K562 (cell line): ENCODE results near the gene INSIG1. TPM values are rescaled to one million over a fixed set of nuclear protein-coding genes. Genes with fewer than 3 reads are reported as not detected.

Experiments used
- ATAC-seq: fragments of 200-7000 bp; cut with Tn5 transposase; 3 replicates; pipeline ENCODE4 v1.9.1; 2020; ENCODE audit warnings: moderate library complexity
- BruUV-seq: library from RNA; stranded (reverse); fragments of 400-500 nt; replicated peaks from 2 replicates; lab custom pipeline; 2021; lab: Mats Ljungman, UMichigan
- CTCF ChIA-PET: fragments of 300-600 bp; formaldehyde crosslinking; extraction: SDS; loops from one replicate; lab custom pipeline; 2021; ENCODE audit warnings: low intra/inter-chr PET ratio; lab: Yijun Ruan, JAX
- POLR2A ChIA-PET: fragments of 300-600, 350-650 bp; sonication (Branson Sonifier 250); formaldehyde crosslinking; extraction: SDS; loops from one replicate; lab custom pipeline; 2021; ENCODE audit warnings: antibody characterized with exemption, inconsistent platforms; lab: Yijun Ruan, JAX
- DNase-seq, 4 experiments: peaks; one replicate each; pipeline versions ENCODE4 v3.0.0 to v3.0.0-alpha.2; 2011 to 2018; ENCODE audit warnings: low spot score in 3 of 4, mixed read lengths in 3 of 4; ENCODE audit errors: extremely low read depth in 1 of 4
- FAIRE-seq: peaks from 2 replicates; lab custom pipeline; 2011; peaks lifted over from hg19 to GRCh38; lab: Jason Lieb, UNC
- H2AFZ ChIP-seq: 2 replicates; pipeline ENCODE4 v1.6.0; 2011; ENCODE audit warnings: low read depth, low read length, control low read depth, inconsistent platforms
- H3K27ac ChIP-seq: fragments of 200-600 bp; 3 replicates; pipeline ENCODE4 v1.8.0; 2011; ENCODE audit warnings: low read depth, mild to moderate bottlenecking, control low read depth, inconsistent platforms, low read length, moderate library complexity, mixed read lengths; ENCODE audit errors: extremely low read depth
- H3K27me3 ChIP-seq, 2 experiments: fragments of 300-600 bp in 1 of 2; 2 replicates in 1 of 2; 3 replicates in 1 of 2; pipeline versions ENCODE4 v1.6.0 to v1.8.0; 2011; ENCODE audit warnings: inconsistent platforms in 2 of 2, low read length in 2 of 2, mild to moderate bottlenecking in 1 of 2, mixed read lengths in 1 of 2, moderate library complexity in 1 of 2; ENCODE audit not compliant: control insufficient read depth in 2 of 2, insufficient read depth in 2 of 2
- H3K36me3 ChIP-seq: fragments of 300-600 bp; 3 replicates; pipeline ENCODE4 v1.8.0; 2011; ENCODE audit warnings: mild to moderate bottlenecking, low read length, inconsistent platforms; ENCODE audit not compliant: control insufficient read depth, insufficient read depth
- H3K4me1 ChIP-seq, 2 experiments: fragments of 200-600 bp in 1 of 2; replicated peaks in 1 of 2; 2 replicates in 1 of 2; 3 replicates in 1 of 2; pipeline versions ENCODE4 v1.5.1 to v1.8.0; 2011; ENCODE audit warnings: inconsistent platforms in 2 of 2, low read length in 2 of 2, mild to moderate bottlenecking in 1 of 2, mixed read lengths in 1 of 2, moderate library complexity in 1 of 2; ENCODE audit not compliant: control insufficient read depth in 2 of 2, insufficient read depth in 2 of 2
- H3K4me2 ChIP-seq: 2 replicates; pipeline ENCODE4 v1.6.1; 2011; ENCODE audit warnings: low read length, control low read depth, inconsistent platforms, mixed read lengths; ENCODE audit not compliant: insufficient read depth
- H3K4me3 ChIP-seq: fragments of 200-600 bp; sonication (generic), shearing (Covaris generic); 2 replicates; pipeline ENCODE4 v1.5.1; 2016; ENCODE audit warnings: control low read depth, inconsistent platforms
- H3K79me2 ChIP-seq: fragments of 200-600 bp; 3 replicates; pipeline ENCODE4 v1.8.0; 2011; ENCODE audit warnings: low read length, inconsistent platforms; ENCODE audit not compliant: control insufficient read depth, insufficient read depth
- H3K9ac ChIP-seq, 2 experiments: 2 replicates each; pipeline versions ENCODE4 v1.6.0 to v1.6.1; 2011; ENCODE audit warnings: low read depth in 2 of 2, low read length in 2 of 2, control low read depth in 1 of 2, inconsistent platforms in 1 of 2, mild to moderate bottlenecking in 1 of 2, mixed read lengths in 1 of 2; ENCODE audit not compliant: insufficient read depth in 1 of 2
- H3K9me1 ChIP-seq: one replicate; pipeline ENCODE4 v1.6.0; 2011; ENCODE audit warnings: inconsistent platforms, mild to moderate bottlenecking, low read length, moderate library complexity; ENCODE audit not compliant: control insufficient read depth, insufficient read depth
- H3K9me3 ChIP-seq: replicated peaks from 2 replicates; pipeline ENCODE4 v1.5.1; 2011; ENCODE audit warnings: low read depth, low read length, inconsistent platforms; ENCODE audit not compliant: control insufficient read depth, insufficient read depth
- H4K20me1 ChIP-seq: replicated peaks from 2 replicates; pipeline ENCODE4 v1.6.1; 2011; ENCODE audit warnings: low read length, inconsistent platforms, mixed read lengths; ENCODE audit not compliant: control insufficient read depth, insufficient read depth
- ATF7 ChIP-seq: fragments of 450-650 bp; IDR thresholded peaks from 2 replicates; pipeline ENCODE4 v1.7.1; 2014; ENCODE audit warnings: mild to moderate bottlenecking, moderate library complexity
- DIDO1 ChIP-seq: fragments of 450-650 bp; IDR thresholded peaks from 2 replicates; pipeline ENCODE4 v1.6.1; 2016; ENCODE audit warnings: low read depth, missing biosample characterization, missing genetic modification characterization
- GATA2 ChIP-seq: sonication (generic); formaldehyde crosslinking; IDR thresholded peaks from 2 replicates; pipeline ENCODE4 v1.4.0; 2020; ENCODE audit warnings: mild to moderate bottlenecking, missing genetic modification reagents
- POLR2AphosphoS2 ChIP-seq: IDR thresholded peaks from 2 replicates; pipeline ENCODE4 v1.6.1; 2012; ENCODE audit warnings: low read length, improper control_type of control experiment
- SMARCE1 ChIP-seq: fragments of 450-650 bp; IDR thresholded peaks from 2 replicates; pipeline ENCODE4 v1.7.1; 2016; ENCODE audit warnings: mild to moderate bottlenecking
- U2AF2 ChIP-seq: fragments of 200-400 bp; formaldehyde crosslinking; optimal IDR thresholded peaks from 2 replicates; pipeline ENCODE3; 2017; ENCODE audit warnings: low read depth, mild to moderate bottlenecking, low read length
- XRCC4 ChIP-seq: IDR thresholded peaks from one replicate; pipeline ENCODE4 v1.6.1; 2011; ENCODE audit not compliant: insufficient read depth, insufficient read length; ENCODE audit errors: extremely low read depth
- ZFP36 ChIP-seq: fragments of 150-350 bp; IDR thresholded peaks from 2 replicates; pipeline ENCODE4 v1.6.1; 2018; ENCODE audit warnings: low read length, low read depth; ENCODE audit not compliant: partially characterized antibody
- ZNF232 ChIP-seq: sonication (generic); formaldehyde crosslinking; IDR thresholded peaks from 2 replicates; pipeline ENCODE4 v1.8.0; 2022; ENCODE audit warnings: mild to moderate bottlenecking, missing genetic modification reagents
- ZNF263 ChIP-seq: sonication (generic); formaldehyde crosslinking; IDR thresholded peaks from 2 replicates; pipeline ENCODE4 v1.8.0; 2022; ENCODE audit warnings: mild to moderate bottlenecking, missing genetic modification reagents, borderline replicate concordance
- WGBS: fragments of 100-300 bp; shearing (Covaris generic); methylation state at CpG from one replicate; pipeline ENCODE4 v1.1.6; 2016; ENCODE audit warnings: low coverage, mixed read lengths; ENCODE audit not compliant: insufficient coverage; ENCODE audit errors: missing lambda C conversion rate; 5-methylcytosine and 5-hydroxymethylcytosine counted together
- in situ Hi-C: fragments of 300-500 bp; cut with MboI; formaldehyde crosslinking; loops from 4 replicates; pipeline ENCODE4 v1.15.0; 2018; ENCODE audit warnings: inconsistent platforms, mixed read lengths
- intact Hi-C: fragments of 100-400 bp; cut with micrococcal nuclease; formaldehyde crosslinking; loops from 2 replicates; pipeline ENCODE4 v1.14.2; 2022
- polyA plus RNA-seq, 8 experiments: library from polyadenylated mRNA; depleted of rRNA in 4 of 8; stranded (reverse) in 5 of 8; unstranded in 3 of 8; fragments of >200 nt; fragmentation: Nextera tagmentation in 2 of 8; fragmentation: Illumina TruSeq in 1 of 8; extraction: Ambion mirVana in 2 of 8; extraction: Trizol in 1 of 8; gene quantifications; 2 replicates each; pipeline versions ENCODE4 v1.2.1 to v1.2.3, GENCODE V29; 2011 to 2014; ENCODE audit warnings: inconsistent platforms in 1 of 8, missing spikeins in 1 of 8
- total RNA-seq, 7 experiments: library from RNA; depleted of rRNA in 6 of 7; stranded (reverse); fragments of >200 nt in 6 of 7; fragmentation: Illumina TruSeq in 2 of 7; extraction: Trizol in 2 of 7; gene quantifications; 2 replicates each; pipeline versions ENCODE4 v1.2.1 to v1.2.3, GENCODE V29; 2011 to 2021; ENCODE audit warnings: low replicate concordance in 1 of 7
- TF ChIP-seq, protein P1 (sequence below): sonication (generic); formaldehyde crosslinking; IDR thresholded peaks from 2 replicates; pipeline ENCODE4 v1.9.0; 2022; ENCODE audit warnings: mild to moderate bottlenecking, missing genetic modification reagents
- TF ChIP-seq, protein P2 (sequence below): sonication (generic); formaldehyde crosslinking; IDR thresholded peaks from 2 replicates; pipeline ENCODE4 v1.8.1; 2022; ENCODE audit warnings: missing genetic modification reagents
- TF ChIP-seq, protein P3 (sequence below): fragments of 450-650 bp; formaldehyde crosslinking; IDR thresholded peaks from 2 replicates; pipeline ENCODE4 v1.4.0; 2020; ENCODE audit warnings: mild to moderate bottlenecking, moderate library complexity

INSIG1 gene
- total and polyA plus RNA-seq, 9 of the 15 experiments (the other 6 are each of a cell fraction or from before 2014, with no cell fraction given), result 57.1 to 787 (median 238) TPM

DNA sequence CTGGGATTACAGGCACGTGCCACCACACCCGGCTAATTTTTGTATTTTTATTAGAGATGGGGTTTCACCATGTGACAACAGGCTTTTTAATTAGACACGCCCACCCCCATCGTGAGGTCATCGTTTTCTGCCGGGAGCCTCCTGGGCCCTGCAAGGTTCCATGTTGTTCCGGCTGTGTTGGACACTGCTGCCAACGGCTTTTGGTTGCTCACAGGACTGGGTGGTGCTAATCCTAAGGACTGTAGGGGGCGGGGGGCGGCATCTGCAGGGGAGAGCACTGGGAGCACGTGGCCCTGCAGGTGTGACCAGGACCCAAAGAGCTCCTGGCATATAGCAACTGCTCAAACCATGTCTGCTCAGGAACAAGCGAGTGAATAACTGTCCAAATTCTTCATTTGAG lies 29.5 kb upstream of the INSIG1 start:
- no peak for DNase-seq
- H3K36me3 ChIP-seq, result no peaks in the 10 kb centered on the region
- POLR2A ChIA-PET, result interaction anchor here (0.9 kb wide), 1 partner anchor 268 kb away, joined by 3 read pairs; no protein-coding TSS in a partner anchor

DNA sequence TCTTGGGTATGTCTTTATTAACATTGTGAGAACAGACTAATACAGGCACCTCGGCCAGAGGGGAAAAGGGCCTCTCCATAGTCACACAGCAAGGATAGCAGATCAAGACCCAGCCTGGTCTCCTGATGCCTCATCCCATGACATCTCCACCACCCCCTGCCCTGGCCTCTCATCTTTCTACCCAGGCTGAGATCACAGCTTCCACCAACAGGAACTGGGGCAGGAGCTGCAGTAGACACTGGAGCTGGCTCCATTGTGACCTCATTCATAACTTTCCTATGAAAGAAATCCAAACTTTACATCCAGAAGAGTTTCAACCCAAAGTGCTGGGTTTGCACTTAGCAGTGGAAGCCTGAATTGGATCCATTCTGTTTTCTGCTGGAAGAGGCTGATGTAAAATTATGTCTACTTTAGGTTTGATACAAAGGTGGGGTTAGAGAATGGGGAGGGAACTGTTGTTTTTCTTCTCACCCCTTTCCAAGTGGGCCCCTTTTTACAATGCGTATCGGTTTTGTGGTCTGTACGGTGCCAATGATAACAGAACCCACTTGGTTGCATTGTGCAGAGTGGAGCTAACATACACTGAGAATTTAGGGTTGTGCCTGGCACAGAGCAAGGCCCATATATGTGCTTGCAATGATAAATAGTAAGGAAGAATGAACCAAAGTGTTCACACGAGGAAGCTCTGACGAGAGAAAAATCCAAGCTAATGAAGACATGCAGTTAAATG lies 28.6 kb upstream of the INSIG1 start:
- Histone ChIP-seq H2AFZ (no peak overlapping the region), H3K4me3 (no peak overlapping the region), H3K4me1 (0 out of 5 replicates have a peak, but pooled peaks cover 0 to 6% of the 10 kb centered on the region in 2 experiments), H3K4me2 (no peak overlapping the region), H3K27ac (no peak overlapping the region), H3K79me2 (no peaks in the 10 kb centered on the region), H3K9me1 (no peaks in the 10 kb centered on the region), H3K36me3 (no peaks in the 10 kb centered on the region), H3K27me3 (peaks cover 73 to 95% of the 10 kb centered on the region in 2 experiments), H4K20me1 (no peaks in the 10 kb centered on the region; the same call in 1 of the 2 replicates), H3K9ac (no peak overlapping the region), H3K9me3 (no peaks in the 10 kb centered on the region)
- in situ Hi-C loops, result no loop called here
- no TSS peak for BruUV-seq
- WGBS, result 2% methylated on average over 6 of the region's 6 CpGs
- POLR2A ChIA-PET, result no interaction called here
- no peak for FAIRE-seq
- CTCF ChIA-PET, result no interaction called here
- intact Hi-C loops, result no loop called here
- DNase-seq, result no peak
- no peak for ATAC-seq
- TF ChIP-seq, protein P1, sequence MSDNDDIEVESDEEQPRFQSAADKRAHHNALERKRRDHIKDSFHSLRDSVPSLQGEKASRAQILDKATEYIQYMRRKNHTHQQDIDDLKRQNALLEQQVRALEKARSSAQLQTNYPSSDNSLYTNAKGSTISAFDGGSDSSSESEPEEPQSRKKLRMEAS (CRISPR knock-in tag), result no peak
- TF ChIP-seq ZNF232, result no peak
- TF ChIP-seq U2AF2, result no peak
- TF ChIP-seq, protein P2, sequence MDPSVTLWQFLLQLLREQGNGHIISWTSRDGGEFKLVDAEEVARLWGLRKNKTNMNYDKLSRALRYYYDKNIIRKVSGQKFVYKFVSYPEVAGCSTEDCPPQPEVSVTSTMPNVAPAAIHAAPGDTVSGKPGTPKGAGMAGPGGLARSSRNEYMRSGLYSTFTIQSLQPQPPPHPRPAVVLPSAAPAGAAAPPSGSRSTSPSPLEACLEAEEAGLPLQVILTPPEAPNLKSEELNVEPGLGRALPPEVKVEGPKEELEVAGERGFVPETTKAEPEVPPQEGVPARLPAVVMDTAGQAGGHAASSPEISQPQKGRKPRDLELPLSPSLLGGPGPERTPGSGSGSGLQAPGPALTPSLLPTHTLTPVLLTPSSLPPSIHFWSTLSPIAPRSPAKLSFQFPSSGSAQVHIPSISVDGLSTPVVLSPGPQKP (CRISPR knock-in tag), result no peak
- TF ChIP-seq POLR2AphosphoS2, result no peak
- TF ChIP-seq ZNF263, result no peak
- no peak for TF ChIP-seq ZFP36
- no peak for TF ChIP-seq XRCC4
- no peak for TF ChIP-seq DIDO1 (tag)
- TF ChIP-seq, protein P3, sequence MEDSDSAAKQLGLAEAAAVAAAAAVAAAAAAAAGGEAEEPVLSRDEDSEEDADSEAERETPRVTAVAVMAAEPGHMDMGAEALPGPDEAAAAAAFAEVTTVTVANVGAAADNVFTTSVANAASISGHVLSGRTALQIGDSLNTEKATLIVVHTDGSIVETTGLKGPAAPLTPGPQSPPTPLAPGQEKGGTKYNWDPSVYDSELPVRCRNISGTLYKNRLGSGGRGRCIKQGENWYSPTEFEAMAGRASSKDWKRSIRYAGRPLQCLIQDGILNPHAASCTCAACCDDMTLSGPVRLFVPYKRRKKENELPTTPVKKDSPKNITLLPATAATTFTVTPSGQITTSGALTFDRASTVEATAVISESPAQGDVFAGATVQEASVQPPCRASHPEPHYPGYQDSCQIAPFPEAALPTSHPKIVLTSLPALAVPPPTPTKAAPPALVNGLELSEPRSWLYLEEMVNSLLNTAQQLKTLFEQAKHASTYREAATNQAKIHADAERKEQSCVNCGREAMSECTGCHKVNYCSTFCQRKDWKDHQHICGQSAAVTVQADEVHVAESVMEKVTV, result no peak
- no peak for TF ChIP-seq SMARCE1

More for the DNA sequence above, 29.5 kb upstream of the INSIG1 start:
- no peak for TF ChIP-seq GATA2 (CRISPR knock-in tag)
- 0 out of 2 replicates have a peak, but pooled peaks have one; percentile 18 for TF ChIP-seq ATF7
- WGBS, result 5% methylated on average over 12 of the region's 12 CpGs
- no peak for FAIRE-seq
- Histone ChIP-seq H3K27ac (no peak overlapping the region), H3K4me1 (0 out of 5 replicates have a peak, but pooled peaks cover 0 to 7% of the 10 kb centered on the region in 2 experiments), H3K4me2 (no peak overlapping the region), H4K20me1 (no peaks in the 10 kb centered on the region; the same call in 1 of the 2 replicates), H3K79me2 (no peaks in the 10 kb centered on the region), H3K27me3 (peaks cover 80 to 95% of the 10 kb centered on the region in 2 experiments), H3K9me1 (no peaks in the 10 kb centered on the region), H3K4me3 (no peak overlapping the region), H2AFZ (no peak overlapping the region), H3K9me3 (no peaks in the 10 kb centered on the region), H3K9ac (0 out of 4 replicates have a peak overlapping the region, but pooled peaks of 1 of the 2 experiments have one; percentile 4)
- intact Hi-C loops, result no loop called here
- CTCF ChIA-PET, result no interaction called here
- BruUV-seq, result no TSS peak
- no peak for ATAC-seq
- in situ Hi-C loops, result no loop called here
